Heart left ventricle (tissue), 13 donors: Measurements from ENCODE around the gene EXOC5.

ENCODE experiments used
- POLR2A ChIP-seq, 2 donors: fragments of 450-650 bp; IDR thresholded peaks; one replicate each; pipeline ENCODE4 v1.6.1; 2017; ENCODE audit warnings: antibody characterized with exemption in 2 of 2, mild to moderate bottlenecking in 2 of 2, moderate library complexity in 2 of 2
- TF ChIP-seq, protein P1 (sequence below), 12 donors: fragments of 200-600 bp; sonication (generic) in 4 of 12; IDR thresholded peaks; one replicate each; pipeline versions ENCODE4 v1.5.0 to v1.8.0; 2018 to 2022; ENCODE audit warnings: antibody characterized with exemption in 12 of 12, mild to moderate bottlenecking in 5 of 12
- donor health status: ischemic (EF 13 %, LVEDD 7.1; RV severe dilation, severe dysfunction).
- donor health status: DM: no; HTN: yes; CAD: no.
- donor health status: DM: no; HTN: no; CAD: no.
- donor health status: ischemic (EF 25% LVEDD 6.9; RV normal size, moderate dysfunction).
- donor health status: ischemic (EF 25% LVEDD 5.7; RV mildly dilated, moderate dysfunction).
- donor health status: ischemic (EF 35%, LVEDD 5.7; RV mildly dilated, moderate dysfunction).
- donor health status: nonischemic (EF 11% LVEDD 7.7; RV severe dilation, severe dysfunction).
- donor health status: DM: yes; HTN: yes; CAD: no.
- donor health status: PGD.
- donor health status: ischemic (EF 29% LVEDD 5.4; RV normal size, mild dysfunction).
- donor health status: nonischemic (EF 23%, LVEDD 6.1; RV moderate dilation, normal function).

DNA sequence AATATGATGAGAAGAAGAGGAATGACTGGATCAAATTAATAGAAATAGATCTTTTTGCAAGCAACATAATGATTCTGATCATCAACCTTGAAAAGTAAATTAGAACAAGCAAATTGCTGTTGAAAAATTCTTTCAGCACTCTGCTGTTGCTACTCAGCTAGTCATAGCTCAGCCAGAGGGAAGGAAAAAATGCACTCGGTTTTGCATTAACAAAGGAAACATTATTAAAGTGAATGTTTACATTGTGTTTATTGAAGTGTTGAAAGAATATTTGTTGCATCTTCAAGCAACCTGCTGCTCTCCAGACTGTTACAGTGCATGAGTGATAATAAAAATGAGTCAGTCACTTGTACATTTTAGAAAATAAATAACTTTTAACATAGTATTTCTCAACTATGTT is 26.5 kb upstream of the EXOC5 start:
- TF ChIP-seq, protein P1, sequence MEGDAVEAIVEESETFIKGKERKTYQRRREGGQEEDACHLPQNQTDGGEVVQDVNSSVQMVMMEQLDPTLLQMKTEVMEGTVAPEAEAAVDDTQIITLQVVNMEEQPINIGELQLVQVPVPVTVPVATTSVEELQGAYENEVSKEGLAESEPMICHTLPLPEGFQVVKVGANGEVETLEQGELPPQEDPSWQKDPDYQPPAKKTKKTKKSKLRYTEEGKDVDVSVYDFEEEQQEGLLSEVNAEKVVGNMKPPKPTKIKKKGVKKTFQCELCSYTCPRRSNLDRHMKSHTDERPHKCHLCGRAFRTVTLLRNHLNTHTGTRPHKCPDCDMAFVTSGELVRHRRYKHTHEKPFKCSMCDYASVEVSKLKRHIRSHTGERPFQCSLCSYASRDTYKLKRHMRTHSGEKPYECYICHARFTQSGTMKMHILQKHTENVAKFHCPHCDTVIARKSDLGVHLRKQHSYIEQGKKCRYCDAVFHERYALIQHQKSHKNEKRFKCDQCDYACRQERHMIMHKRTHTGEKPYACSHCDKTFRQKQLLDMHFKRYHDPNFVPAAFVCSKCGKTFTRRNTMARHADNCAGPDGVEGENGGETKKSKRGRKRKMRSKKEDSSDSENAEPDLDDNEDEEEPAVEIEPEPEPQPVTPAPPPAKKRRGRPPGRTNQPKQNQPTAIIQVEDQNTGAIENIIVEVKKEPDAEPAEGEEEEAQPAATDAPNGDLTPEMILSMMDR (IDR thresholded peaks at IDR 0.05): no peak
- no peak for TF ChIP-seq POLR2A (IDR thresholded peaks at IDR 0.05)
